Measurements from ENCODE around the gene HHIPL1. TPM values are rescaled to one million over a fixed set of nuclear protein-coding genes. Genes with fewer than 3 reads are reported as not detected.

The HHIPL1 gene
- total RNA-seq, 1 donor from 2014 or later = 5.3 TPM

- DNase-seq (ENCODE audit: low spot score in 2 of 2) (no peak), FAIRE-seq (no peak)
These were observed 40.2 kb downstream of the HHIPL1 start for GRCh38 chr14:99685151-99685591.

DNA sequence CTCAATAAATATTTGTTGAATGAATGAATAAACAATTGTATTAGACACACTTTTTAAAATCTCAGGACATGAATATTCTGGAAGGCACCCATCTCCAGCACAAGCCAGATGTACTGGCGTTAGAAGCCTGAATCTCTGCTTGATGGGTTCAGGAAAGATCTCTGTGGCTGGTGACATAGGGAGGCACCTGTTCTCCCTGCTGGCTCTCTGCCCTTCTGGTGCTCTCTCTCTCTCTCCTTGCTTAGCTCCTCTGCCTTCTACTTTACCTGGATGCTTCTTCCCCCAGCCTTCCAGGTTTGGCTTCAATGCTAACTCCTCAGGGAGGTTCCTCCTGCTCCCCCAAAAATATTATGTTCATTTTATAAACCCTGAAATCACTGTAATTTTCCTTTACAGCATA, 40.7 kb downstream of the HHIPL1 start:
- DNase-seq (ENCODE audit: low spot score in 2 of 2) = no peak

DNA sequence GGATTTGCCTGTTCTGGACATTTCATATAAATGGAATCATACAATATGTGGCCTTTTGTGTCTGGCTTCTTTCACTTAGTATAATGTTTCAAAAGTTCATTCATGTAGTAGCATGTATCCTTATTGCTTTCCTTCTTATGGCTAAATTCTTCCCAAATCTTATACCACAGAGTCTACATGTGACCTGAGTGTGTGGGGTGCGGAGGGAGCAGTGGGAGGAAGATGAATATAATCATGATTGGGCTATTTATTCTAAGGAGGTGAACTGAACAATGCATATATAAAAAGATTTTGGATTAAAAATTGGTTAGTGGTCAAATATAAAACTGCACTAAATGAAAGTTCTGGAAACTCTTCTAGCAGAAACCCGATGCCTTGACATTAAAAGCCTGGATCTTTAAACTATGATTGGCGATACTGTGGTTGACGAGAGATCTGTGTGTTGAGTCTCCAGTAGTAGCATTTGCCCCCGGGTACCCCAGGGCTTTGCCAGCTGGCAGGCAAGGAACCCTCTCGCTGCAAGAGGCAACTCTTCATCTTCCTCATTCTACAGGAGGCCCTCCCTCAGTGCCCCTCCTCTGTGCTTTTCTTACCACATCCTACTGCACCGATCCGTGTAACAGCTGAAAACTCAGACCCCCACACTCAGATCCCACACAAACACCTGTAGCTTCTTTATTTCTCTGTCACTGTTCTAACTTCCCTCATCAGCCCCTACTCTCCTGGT, 41.8 kb downstream of the HHIPL1 start:
- no peak for FAIRE-seq
- DNase-seq (ENCODE audit: low spot score in 2 of 2) = no peak

More for the DNA sequence above, 40.7 kb downstream of the HHIPL1 start:
- no peak for FAIRE-seq

DNA sequence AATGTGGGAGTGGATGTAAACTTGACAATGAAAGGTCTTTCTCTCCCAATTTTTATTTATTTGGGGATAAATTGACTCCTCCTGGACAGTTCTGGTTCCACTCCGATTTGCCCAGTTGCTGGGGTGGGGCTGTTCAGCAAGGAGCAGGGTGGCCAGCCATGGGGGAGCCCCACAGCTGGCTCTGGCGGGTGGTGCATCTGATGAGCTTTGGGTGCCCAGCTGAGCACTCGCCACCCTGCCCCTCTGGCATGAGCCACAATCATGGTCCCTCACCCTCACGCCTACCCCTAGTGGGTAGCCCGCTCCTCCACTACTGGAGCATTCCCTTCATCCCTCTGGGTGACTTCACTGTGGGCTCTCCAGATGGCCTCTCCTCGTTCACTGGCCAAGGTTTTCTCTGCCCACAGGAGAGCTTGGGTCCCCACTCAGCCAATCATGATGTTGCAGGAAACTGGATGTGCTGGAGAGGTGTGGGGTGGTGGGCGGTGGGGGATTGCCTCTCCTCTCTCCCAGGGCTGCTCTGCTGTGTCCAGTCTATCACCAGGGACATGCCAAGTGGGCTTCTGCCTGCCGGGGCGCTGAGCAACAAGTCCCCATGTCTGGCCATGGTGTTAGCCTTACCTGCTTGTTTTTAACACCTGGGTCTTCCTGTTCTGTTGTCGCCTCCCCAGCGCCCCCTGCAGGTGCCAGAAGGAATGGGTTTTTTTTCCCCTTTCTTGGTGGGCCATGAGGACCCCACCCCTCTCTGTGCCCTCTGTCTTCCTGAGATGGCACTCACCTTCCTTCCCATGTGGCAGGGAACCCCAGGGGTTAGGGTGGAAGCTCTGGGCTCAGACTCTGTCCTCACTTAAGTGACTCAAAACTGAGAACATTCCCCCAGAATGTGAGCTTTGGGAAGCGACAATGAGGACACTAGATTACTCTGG, 42.6 kb downstream of the HHIPL1 start:
- no peak for FAIRE-seq

DNA sequence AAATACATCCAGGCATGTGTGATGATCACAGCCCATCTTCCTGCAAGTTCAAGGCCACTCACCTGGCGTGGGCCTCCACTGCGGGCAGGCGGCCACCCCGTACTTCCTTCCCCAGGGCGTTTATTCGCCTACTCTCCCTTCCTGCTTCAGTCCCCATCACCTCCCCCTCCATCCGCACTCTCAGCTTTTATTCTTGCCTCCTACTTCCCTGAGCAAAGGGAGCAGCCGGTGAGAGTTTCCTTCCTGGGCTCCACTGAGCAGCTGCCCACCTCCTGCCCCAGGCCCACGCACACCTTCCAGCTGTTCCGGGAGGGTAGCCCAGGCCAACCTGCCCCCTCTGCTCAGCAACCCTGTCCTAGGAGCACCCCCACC, 43.3 kb downstream of the HHIPL1 start:
- no peak for FAIRE-seq
- DNase-seq (ENCODE audit: low spot score in 2 of 2) = no peak

More for the DNA sequence above, 42.6 kb downstream of the HHIPL1 start:
- no peak for DNase-seq (ENCODE audit: low spot score in 2 of 2)

DNA sequence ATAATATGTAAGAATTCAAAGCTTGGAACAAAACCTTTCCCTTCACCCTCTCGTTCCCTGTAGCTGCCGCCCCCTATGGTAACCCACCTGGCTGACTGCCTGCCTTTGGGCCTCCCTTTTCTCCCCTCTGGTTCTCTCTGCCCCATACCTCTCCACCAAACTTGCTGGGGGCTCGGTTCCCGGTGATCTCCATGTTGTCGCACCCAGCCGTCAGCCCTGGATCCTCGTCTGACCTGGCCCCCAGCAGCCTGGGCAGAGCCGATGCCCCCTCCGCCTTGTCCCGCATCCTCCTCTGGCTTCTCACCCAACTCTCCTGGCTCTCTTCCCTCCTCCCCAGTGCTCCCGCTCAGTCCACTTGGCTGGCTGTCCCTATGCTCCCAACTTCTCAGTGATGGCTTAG, 43.7 kb downstream of the HHIPL1 start:
- DNase-seq (ENCODE audit: low spot score in 2 of 2) (no peak), FAIRE-seq (no peak)

GRCh38 chr14:99689266-99690236, 44.6 kb downstream of the HHIPL1 start:
- no peak for FAIRE-seq
- DNase-seq (ENCODE audit: low spot score in 2 of 2) = no peak

DNA sequence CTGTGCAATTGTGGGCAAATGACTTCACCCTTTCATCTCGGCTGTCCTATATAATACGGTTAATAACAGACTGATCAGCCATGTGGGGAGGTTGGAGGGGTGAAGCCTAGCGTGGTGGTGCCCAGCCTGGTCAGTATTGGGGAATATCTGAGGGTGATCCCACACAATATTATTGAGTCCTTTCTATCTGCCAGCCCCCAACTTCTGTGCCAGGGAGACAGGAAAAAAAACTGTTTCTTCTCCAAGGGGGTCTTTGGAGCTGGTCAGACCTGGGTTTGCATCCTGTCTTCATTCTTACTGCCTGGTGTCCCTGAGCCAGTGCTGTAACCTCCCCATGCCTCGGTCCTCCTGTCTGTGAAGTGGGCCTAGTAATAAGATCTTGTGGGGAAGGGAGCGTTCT, 45.7 kb downstream of the HHIPL1 start:
- FAIRE-seq (no peak), DNase-seq (ENCODE audit: low spot score in 2 of 2) (no peak)

DNA sequence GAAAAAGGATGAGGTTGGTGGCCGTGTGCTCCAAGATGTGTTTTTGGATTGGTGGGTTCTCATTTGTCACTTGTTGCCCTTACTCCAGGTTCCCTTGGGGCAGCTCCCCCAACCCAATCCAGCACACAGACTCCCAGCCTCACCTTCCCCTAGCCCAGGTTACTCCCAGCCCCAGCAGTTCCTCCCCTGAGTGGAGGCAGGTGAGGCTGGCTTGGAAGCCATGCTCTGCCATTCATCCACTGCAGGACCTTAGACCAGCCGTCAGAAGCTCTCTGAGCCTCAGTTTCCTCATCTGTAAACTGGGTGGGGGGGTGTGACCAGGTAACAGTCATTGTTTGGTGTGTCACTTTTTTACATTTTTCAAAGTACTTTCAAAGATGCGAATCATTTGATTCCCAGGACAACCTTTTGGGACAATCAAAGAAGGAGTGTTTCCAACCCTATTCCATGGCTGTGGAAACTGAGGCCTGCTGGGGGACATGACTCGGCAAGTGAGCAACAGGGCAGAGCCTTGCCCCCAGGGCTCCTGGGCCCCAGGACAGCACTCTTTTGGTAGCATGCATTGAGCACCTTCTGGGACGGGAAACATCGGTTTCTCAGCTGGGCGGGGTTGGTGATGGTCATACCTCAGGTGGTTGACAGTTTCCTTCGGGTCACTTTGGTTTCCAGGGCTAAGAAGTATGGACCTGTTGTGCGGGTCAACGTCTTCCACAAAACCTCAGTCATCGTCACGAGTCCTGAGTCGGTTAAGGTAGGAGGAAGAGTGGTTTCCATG, 46.4 kb downstream of the HHIPL1 start:
- no peak for DNase-seq (ENCODE audit: low spot score in 2 of 2)
- FAIRE-seq = no peak

GRCh38 chr14:99693918-99694317, 49.0 kb downstream of the HHIPL1 start:
- DNase-seq (ENCODE audit: low spot score in 2 of 2) (no peak), FAIRE-seq (peak; percentile 8)

- no peak for DNase-seq (ENCODE audit: low spot score in 2 of 2)
- no peak for FAIRE-seq
These were observed 52.0 kb downstream of the HHIPL1 start for GRCh38 chr14:99696929-99697328.

DNA sequence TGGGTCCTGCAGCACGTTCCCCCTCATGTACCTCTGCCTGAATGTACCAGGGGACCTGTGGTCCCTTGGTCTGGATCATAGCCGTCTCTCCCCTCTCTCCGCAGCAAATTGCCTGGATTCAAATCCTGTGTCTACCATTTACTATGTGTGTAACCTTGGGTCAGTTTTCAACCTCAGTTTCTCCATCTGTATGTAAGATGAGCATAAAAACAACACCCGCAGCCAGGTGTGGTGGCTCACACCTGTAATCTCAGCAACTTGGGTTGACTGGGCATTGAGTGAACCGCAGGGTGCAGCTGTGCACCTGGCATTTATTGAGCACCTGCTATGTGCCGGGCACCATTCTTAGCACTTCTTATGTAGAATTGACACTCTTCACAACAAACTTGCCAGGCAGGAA, 53.3 kb downstream of the HHIPL1 start:
- no peak for FAIRE-seq
- DNase-seq (ENCODE audit: low spot score in 2 of 2) = no peak

- DNase-seq (ENCODE audit: low spot score in 2 of 2) (no peak), FAIRE-seq (no peak)
These were observed 53.7 kb downstream of the HHIPL1 start for GRCh38 chr14:99698642-99699041.

- FAIRE-seq = no peak
- DNase-seq (ENCODE audit: low spot score in 2 of 2) = no peak
These were observed 54.3 kb downstream of the HHIPL1 start for GRCh38 chr14:99699085-99699760.

GRCh38 chr14:99699861-99700260, 54.9 kb downstream of the HHIPL1 start:
- FAIRE-seq (no peak), DNase-seq (ENCODE audit: low spot score in 2 of 2) (no peak)

- no peak for DNase-seq (ENCODE audit: low spot score in 2 of 2)
These were observed 55.5 kb downstream of the HHIPL1 start for GRCh38 chr14:99700379-99700778.

DNA sequence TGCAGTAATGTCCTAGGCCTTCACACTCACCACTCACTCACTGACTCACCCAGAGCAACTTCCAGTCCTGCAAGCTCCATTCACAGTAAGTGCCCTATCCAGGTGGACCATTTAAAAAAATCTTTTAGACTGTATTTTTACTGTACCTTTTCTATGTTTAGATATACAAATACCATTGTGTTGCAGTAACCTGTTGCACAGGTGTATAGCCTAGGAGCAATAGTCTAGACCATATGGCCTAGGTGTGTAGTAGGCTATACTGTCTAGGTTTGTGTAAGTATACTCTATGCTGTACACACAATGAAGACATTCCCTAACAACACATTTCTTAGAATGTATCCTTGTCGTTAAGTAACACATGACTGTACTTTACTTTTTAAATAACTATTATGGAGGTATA, 56.3 kb downstream of the HHIPL1 start:
- DNase-seq (ENCODE audit: low spot score in 2 of 2) (no peak), FAIRE-seq (no peak)

More at GRCh38 chr14:99700379-99700778, 55.5 kb downstream of the HHIPL1 start:
- no peak for FAIRE-seq

- DNase-seq (ENCODE audit: low spot score in 2 of 2) = no peak
- FAIRE-seq = no peak
These were observed 57.2 kb downstream of the HHIPL1 start for GRCh38 chr14:99702115-99702514.

GRCh38 chr14:99703381-99703780, 58.5 kb downstream of the HHIPL1 start:
- FAIRE-seq = no peak

More at GRCh38 chr14:99703381-99703780, 58.5 kb downstream of the HHIPL1 start:
- no peak for DNase-seq (ENCODE audit: low spot score in 2 of 2)
